GM12872 (cell line): ENCODE measurements around the gene TIMM8B.

ENCODE experiments used
- TF ChIP-seq, protein P1 (sequence below): IDR thresholded peaks from 3 replicates; pipeline ENCODE4 v1.5.1; 2011; ENCODE audit warnings: low read depth, mild to moderate bottlenecking, low read length, moderate library complexity; ENCODE audit not compliant: insufficient read depth

TIMM8B gene

DNA sequence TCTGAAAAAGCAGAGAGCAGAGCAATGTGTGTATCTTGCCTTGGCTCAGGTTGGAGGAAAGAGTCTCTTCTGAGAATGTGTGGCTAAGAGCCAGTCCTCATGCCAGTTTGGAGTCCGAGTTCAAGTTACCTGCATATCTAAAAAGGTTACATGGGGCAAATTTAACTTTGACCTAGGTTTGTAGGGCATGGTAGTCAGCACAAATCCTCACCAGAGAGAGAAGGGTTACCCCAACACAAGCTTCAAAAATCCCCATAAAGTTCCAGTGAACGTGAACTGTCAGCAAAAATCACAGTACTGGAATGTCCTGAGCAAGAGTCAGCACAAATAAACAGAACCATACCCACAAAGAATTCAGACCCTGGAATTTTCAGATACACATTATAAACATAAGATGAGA, 13.9 kb upstream of the TIMM8B start:
- TF ChIP-seq, protein P1, sequence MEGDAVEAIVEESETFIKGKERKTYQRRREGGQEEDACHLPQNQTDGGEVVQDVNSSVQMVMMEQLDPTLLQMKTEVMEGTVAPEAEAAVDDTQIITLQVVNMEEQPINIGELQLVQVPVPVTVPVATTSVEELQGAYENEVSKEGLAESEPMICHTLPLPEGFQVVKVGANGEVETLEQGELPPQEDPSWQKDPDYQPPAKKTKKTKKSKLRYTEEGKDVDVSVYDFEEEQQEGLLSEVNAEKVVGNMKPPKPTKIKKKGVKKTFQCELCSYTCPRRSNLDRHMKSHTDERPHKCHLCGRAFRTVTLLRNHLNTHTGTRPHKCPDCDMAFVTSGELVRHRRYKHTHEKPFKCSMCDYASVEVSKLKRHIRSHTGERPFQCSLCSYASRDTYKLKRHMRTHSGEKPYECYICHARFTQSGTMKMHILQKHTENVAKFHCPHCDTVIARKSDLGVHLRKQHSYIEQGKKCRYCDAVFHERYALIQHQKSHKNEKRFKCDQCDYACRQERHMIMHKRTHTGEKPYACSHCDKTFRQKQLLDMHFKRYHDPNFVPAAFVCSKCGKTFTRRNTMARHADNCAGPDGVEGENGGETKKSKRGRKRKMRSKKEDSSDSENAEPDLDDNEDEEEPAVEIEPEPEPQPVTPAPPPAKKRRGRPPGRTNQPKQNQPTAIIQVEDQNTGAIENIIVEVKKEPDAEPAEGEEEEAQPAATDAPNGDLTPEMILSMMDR = no peak

DNA sequence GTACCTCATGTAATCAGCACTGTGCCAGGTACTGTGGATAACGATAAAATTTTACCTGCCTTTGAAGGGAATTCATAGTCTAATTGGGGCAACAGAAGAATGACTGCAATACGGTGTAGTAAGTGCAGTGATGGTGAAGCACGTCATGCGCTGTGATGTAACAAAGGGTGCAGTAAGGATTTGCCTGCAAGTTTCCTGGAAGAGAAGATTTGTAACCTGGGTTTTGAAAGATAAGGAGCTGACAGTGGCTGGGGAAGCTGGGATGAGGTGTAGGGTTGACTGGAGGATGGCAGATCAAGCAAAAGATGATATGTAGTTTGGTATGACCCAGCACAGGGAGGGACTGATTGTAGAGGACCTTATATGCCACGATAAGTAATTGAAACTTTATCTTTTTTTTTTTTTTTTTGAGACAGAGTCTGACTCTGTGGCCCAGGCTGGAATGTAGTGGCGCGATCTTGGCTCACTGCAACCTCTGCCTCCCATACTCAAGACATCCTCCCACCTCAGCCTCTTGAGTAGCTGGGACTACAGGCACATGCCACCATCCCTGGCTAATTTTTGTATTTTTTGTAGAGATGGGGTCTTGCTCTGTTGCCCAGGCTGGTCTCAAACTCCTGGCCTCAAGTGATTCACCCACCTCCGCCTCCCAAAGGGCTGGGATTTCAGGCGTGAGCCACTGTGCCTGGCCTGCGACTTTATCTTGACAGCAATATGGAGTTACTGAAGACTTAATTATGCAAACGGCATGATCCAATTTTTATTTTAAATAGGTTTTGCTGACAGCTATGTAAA, 11.4 kb upstream of the TIMM8B start:
- TF ChIP-seq, protein P1 = no peak

DNA sequence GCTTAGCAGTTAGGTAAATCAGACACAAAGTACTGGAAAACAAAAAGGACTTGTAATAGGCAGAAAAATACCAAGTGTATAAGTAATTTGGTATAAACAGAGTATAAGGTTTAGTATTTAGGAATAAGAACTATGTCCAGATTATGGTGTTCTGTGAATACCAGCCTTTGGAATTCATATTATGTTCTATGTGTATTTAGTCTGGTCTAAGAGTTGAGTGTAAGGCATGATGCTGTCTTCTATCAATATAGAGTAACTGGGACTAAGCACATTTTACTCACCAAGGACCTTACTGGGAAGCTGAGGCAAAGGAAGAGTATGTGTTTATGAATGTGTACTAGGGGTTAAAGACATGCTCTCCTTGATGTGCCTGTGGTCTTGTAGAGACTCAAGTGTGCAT, 9.6 kb upstream of the TIMM8B start:
- TF ChIP-seq, protein P1 = no peak

DNA sequence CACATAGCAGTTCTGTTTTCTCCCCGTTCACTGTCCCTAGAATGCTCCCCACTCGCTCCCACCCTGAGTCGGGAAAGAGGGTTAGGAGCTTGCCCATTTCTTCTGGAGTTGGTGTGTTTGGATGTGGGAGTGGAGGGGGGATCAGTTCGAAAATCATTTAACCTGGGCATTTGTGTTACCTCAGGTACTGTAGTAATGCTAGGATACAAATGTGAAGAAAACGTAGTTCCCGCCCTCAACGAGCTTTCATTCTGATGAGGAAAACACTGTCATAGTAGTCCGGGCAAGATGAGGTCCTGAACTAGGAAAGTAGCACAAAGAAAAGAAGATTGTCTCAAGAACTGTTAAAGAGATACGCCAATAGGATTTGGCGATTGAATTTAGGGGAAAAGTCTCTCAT, 656 bp upstream of the TIMM8B start:
- TF ChIP-seq, protein P1 = no peak

DNA sequence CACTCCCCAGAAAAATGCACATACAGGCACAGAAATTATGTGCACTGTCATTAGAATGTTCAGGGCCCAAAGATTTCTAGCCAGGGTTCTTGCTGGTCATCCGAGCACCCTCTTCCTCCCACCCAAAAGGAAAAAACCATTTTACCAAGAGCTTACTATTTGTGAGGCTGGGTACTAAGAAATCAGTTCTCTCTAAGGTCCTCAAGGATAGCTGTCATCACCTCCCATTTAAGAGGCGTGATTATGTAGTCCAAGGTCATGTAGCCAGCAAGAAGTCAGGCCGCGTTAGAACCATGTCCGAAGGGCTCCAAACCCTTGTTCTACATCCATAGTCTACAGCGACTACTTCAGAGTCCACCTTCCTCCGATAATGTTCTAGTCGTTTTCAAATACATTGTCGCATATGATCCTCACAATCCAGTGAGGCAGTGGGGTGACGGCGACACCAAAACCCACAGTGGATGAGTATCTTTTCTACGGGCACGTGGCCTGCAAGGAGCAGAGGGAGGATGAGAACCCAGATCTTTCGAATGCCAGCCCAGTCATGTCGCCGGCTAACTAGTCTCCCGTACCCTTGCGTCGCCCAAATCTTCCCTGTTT, 634 bp downstream of the TIMM8B start:
- TF ChIP-seq, protein P1 = no peak

DNA sequence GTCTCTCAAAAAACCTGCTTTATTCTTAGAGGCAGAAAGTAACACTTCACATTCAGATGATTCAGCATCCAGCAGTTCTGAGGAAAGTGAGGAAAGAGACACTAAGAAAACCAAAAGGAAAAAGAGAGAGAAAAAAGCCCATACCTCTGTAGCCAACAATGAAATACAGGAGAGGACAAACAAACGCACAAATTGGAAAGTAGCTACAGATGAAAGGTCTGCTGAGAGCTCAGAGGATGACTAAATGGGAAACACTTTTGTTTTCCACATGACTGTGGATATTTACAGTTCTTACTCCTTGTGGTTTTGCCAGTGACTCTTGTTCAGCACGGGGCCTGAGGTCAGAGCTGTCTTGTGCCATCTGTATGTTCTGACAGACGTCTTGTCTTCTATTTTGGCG, 3.8 kb downstream of the TIMM8B start:
- TF ChIP-seq, protein P1 = no peak

DNA sequence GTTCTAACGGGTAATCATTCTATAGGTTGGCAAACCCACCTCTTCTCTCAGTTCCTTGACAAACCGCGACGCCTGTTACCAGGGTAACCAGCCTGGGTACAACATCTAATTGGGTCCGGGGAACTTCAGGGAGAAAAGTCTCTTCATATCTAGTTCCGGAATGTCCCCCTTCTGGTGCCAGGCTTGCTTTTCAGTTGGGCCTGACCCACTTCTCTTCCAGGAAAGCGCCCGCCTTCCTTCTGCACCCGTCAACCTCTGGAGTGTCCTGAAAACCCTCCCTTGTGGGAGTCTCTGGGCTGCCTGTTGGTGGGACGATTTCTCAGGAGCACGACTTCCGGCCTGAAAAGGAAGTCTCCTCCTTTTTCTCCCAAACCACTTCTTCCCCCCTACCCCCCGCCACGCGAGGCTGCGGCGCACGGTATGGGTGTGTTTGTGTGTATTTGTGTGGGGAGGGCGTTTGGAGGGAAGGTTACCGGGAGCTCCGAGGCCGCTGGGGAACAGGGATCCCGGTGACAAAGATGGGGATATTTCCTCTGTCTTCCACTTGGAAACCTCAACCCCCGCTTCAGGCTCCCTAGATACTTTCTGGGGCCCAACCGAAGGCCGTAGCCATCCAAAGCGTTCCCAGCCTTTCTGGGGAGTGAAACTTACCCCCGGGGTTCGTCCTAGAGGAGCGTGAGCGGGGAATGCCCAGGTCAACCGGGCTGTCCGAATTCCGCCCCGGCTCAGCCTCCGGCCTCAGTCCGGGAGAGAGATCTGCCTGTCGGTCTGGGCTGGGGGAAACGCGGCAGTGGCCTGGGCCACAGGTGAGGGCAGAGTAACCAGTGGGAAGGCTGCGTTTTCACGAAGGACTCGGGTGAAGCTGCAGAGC, 12.4 kb downstream of the TIMM8B start, which contains the start of the genes NKAPD1 and PIH1D2:
Gene NKAPD1 (plus strand): TSS at position 359 of the 871 bp plus-strand sequence. CDS start 1,276 bp downstream, outside the sequence.
Gene PIH1D2 (minus strand): TSS at position 77 of the 871 bp plus-strand sequence. CDS start 843 bp downstream, outside the sequence.
- TF ChIP-seq, protein P1 = no peak
